Fibroblast of lung (primary cell): Measurements from ENCODE around the gene MEN1.

Experiments
- CTCF ChIP-seq, 2 donors: IDR thresholded peaks in 1 of 2; conservative IDR thresholded peaks in 1 of 2; 1 replicate in 1 of 2; 2 replicates in 1 of 2; pipeline ENCODE4 v1.5.1; 2011 to 2012; ENCODE audit warnings: low read length in 2 of 2, control low read depth in 1 of 2, inconsistent platforms in 1 of 2, low read depth in 1 of 2, mild to moderate bottlenecking in 1 of 2
- EZH2 ChIP-seq: IDR thresholded peaks from 2 replicates; pipeline ENCODE4 v1.5.1; 2012; ENCODE audit warnings: low read length, control low read depth, mild to moderate bottlenecking; ENCODE audit errors: missing control alignments

- TF ChIP-seq CTCF (conservative IDR thresholded peaks at IDR 0.05 in 1 of 2, IDR thresholded peaks at IDR 0.05 in 1 of 2; ENCODE audit: low read depth in 1 of 2, low read length in 2 of 2) (no peak), EZH2 (no peak)
Observed at GRCh38 chr11:64850979-64851567, 40.7 kb upstream of the MEN1 start.
